Activated T-cell treated with anti-CD3 and anti-CD28 coated beads, Interleukin-2, amount 50 U/mL, for 4 hours (primary cell): Measurements from ENCODE around the gene AAMDC. TPM values are rescaled to one million over a fixed set of nuclear protein-coding genes. Genes with fewer than 3 reads are reported as not detected.
"Not testable (repeated sequence)": the region's sequence is repeated elsewhere in the genome, so short reads cannot be mapped to it uniquely, and the experiment has no call there.

Experiments used
- ATAC-seq, 2 donors: fragments of 200-7000 bp; cut with Tn5 transposase; one replicate each; pipeline ENCODE4 v1.10.0; 2021
- DNase-seq: peaks from one replicate; pipeline ENCODE4 v3.0.0-alpha.2; 2020
- H3K27me3 Mint-ChIP-seq: one replicate; pipeline ENCODE4 v1.8.0; 2021; ENCODE audit warnings: low read depth, mixed read lengths
- H3K36me3 Mint-ChIP-seq: one replicate; pipeline ENCODE4 v1.8.0; 2022; ENCODE audit warnings: mixed read lengths; ENCODE audit not compliant: insufficient read depth
- H3K4me1 Mint-ChIP-seq: one replicate; pipeline ENCODE4 v1.8.0; 2021; ENCODE audit warnings: low read depth, mixed read lengths
- H3K4me3 Mint-ChIP-seq: one replicate; pipeline ENCODE4 v1.8.0; 2021; ENCODE audit warnings: mild to moderate bottlenecking, moderate library complexity, mixed read lengths
- H3K9me3 Mint-ChIP-seq: one replicate; pipeline ENCODE4 v1.8.0; 2021; ENCODE audit warnings: mixed read lengths
- total RNA-seq, 3 donors: library from RNA; stranded (reverse); gene quantifications; one replicate each; pipeline ENCODE4 v1.2.1, GENCODE V29; 2021

The AAMDC gene
- total RNA-seq, 3 donors from 2014 or later = 1.8 to 2.4 (median 2.2) TPM

GRCh38 chr11:77851503-77851902, 30.6 kb downstream of the AAMDC start:
- no peak for DNase-seq
- Mint-ChIP-seq H3K4me1 (no peaks in the 10 kb centered on the region), H3K27me3 (no peaks in the 10 kb centered on the region), H3K9me3 (no peaks in the 10 kb centered on the region), H3K36me3 (peaks cover 36% of the 10 kb centered on the region), H3K4me3 (no peak overlapping the region)
- no peak for ATAC-seq

GRCh38 chr11:77854838-77855237, 33.9 kb downstream of the AAMDC start:
- peaks cover 27% of the 10 kb centered on the region for H3K36me3 Mint-ChIP-seq

GRCh38 chr11:77857906-77858457, 37.0 kb downstream of the AAMDC start:
- not testable (repeated sequence) for H3K4me3 Mint-ChIP-seq, H3K4me1 Mint-ChIP-seq, H3K27me3 Mint-ChIP-seq, ATAC-seq, DNase-seq, H3K9me3 Mint-ChIP-seq
- peaks cover 22% of the 10 kb centered on the region for H3K36me3 Mint-ChIP-seq

More at GRCh38 chr11:77854838-77855237, 33.9 kb downstream of the AAMDC start:
- DNase-seq = no peak
- Mint-ChIP-seq H3K9me3 (peaks cover 3% of the 10 kb centered on the region), H3K27me3 (no peaks in the 10 kb centered on the region), H3K4me1 (no peaks in the 10 kb centered on the region), H3K4me3 (no peak overlapping the region)
- no peak for ATAC-seq

- not testable (repeated sequence) for H3K4me1 Mint-ChIP-seq, DNase-seq, H3K27me3 Mint-ChIP-seq, H3K9me3 Mint-ChIP-seq, ATAC-seq, H3K4me3 Mint-ChIP-seq
- H3K36me3 Mint-ChIP-seq = peaks cover 12% of the 10 kb centered on the region
These were observed 40.5 kb downstream of the AAMDC start for GRCh38 chr11:77861444-77861843.

GRCh38 chr11:77865805-77866204, 44.9 kb downstream of the AAMDC start:
- no peaks in the 10 kb centered on the region for H3K4me1 Mint-ChIP-seq
- ATAC-seq (no peak), DNase-seq (no peak)
- H3K9me3 Mint-ChIP-seq = no peaks in the 10 kb centered on the region
- no peaks in the 10 kb centered on the region for H3K27me3 Mint-ChIP-seq
- peaks cover 21% of the 10 kb centered on the region for H3K36me3 Mint-ChIP-seq
- no peak overlapping the region for H3K4me3 Mint-ChIP-seq

- no peak for ATAC-seq
- Mint-ChIP-seq H3K36me3 (peaks cover 22% of the 10 kb centered on the region), H3K4me1 (no peaks in the 10 kb centered on the region), H3K27me3 (no peaks in the 10 kb centered on the region), H3K4me3 (no peak overlapping the region), H3K9me3 (no peaks in the 10 kb centered on the region)
- no peak for DNase-seq
These were observed 45.4 kb downstream of the AAMDC start for GRCh38 chr11:77866336-77866735.

GRCh38 chr11:77868744-77869143, 47.8 kb downstream of the AAMDC start:
- Mint-ChIP-seq H3K9me3 (no peaks in the 10 kb centered on the region), H3K4me1 (no peaks in the 10 kb centered on the region), H3K4me3 (no peak overlapping the region), H3K36me3 (peaks cover 28% of the 10 kb centered on the region), H3K27me3 (no peaks in the 10 kb centered on the region)
- no peak for DNase-seq
- ATAC-seq = no peak

- H3K4me3 Mint-ChIP-seq = no peak overlapping the region
- no peaks in the 10 kb centered on the region for H3K9me3 Mint-ChIP-seq
- H3K4me1 Mint-ChIP-seq = no peaks in the 10 kb centered on the region
- H3K36me3 Mint-ChIP-seq = peaks cover 31% of the 10 kb centered on the region
- no peaks in the 10 kb centered on the region for H3K27me3 Mint-ChIP-seq
- DNase-seq (no peak), ATAC-seq (no peak)
These were observed 50.9 kb downstream of the AAMDC start for GRCh38 chr11:77871855-77872254.

- DNase-seq (no peak), ATAC-seq (no peak)
- Mint-ChIP-seq H3K27me3 (no peaks in the 10 kb centered on the region), H3K9me3 (no peaks in the 10 kb centered on the region), H3K4me3 (no peak overlapping the region), H3K36me3 (peaks cover 31% of the 10 kb centered on the region), H3K4me1 (no peaks in the 10 kb centered on the region)
These were observed 52.4 kb downstream of the AAMDC start for GRCh38 chr11:77873345-77873744.

- Mint-ChIP-seq H3K36me3 (peaks cover 33% of the 10 kb centered on the region), H3K9me3 (no peaks in the 10 kb centered on the region), H3K4me1 (no peaks in the 10 kb centered on the region)
These were observed 53.3 kb downstream of the AAMDC start for GRCh38 chr11:77874206-77874605.

GRCh38 chr11:77876045-77876444, 55.1 kb downstream of the AAMDC start:
- no peaks in the 10 kb centered on the region for H3K27me3 Mint-ChIP-seq
- no peaks in the 10 kb centered on the region for H3K9me3 Mint-ChIP-seq
- peaks cover 31% of the 10 kb centered on the region for H3K36me3 Mint-ChIP-seq
- H3K4me3 Mint-ChIP-seq = no peak overlapping the region
- no peak for ATAC-seq
- H3K4me1 Mint-ChIP-seq = peaks cover 5% of the 10 kb centered on the region
- no peak for DNase-seq

More at GRCh38 chr11:77874206-77874605, 53.3 kb downstream of the AAMDC start:
- no peaks in the 10 kb centered on the region for H3K27me3 Mint-ChIP-seq
- no peak for ATAC-seq
- no peak for DNase-seq
- no peak overlapping the region for H3K4me3 Mint-ChIP-seq

- peaks cover 28% of the 10 kb centered on the region for H3K36me3 Mint-ChIP-seq
- DNase-seq, ATAC-seq, H3K4me1 Mint-ChIP-seq, H3K4me3 Mint-ChIP-seq, H3K9me3 Mint-ChIP-seq, H3K27me3 Mint-ChIP-seq: not testable (repeated sequence)
These were observed 57.3 kb downstream of the AAMDC start for GRCh38 chr11:77878247-77878646.

- Mint-ChIP-seq H3K36me3 (peaks cover 36% of the 10 kb centered on the region), H3K27me3 (no peaks in the 10 kb centered on the region), H3K9me3 (no peaks in the 10 kb centered on the region), H3K4me3 (no peak overlapping the region), H3K4me1 (peaks cover 5% of the 10 kb centered on the region)
- DNase-seq = no peak
- ATAC-seq = no peak
These were observed 58.3 kb downstream of the AAMDC start for GRCh38 chr11:77879218-77879617.

GRCh38 chr11:77882396-77882795, 61.5 kb downstream of the AAMDC start:
- Mint-ChIP-seq H3K36me3 (peaks cover 34% of the 10 kb centered on the region), H3K4me1 (peaks cover 5% of the 10 kb centered on the region), H3K27me3 (no peaks in the 10 kb centered on the region), H3K9me3 (no peaks in the 10 kb centered on the region), H3K4me3 (no peak overlapping the region)
- DNase-seq (no peak), ATAC-seq (no peak)

- H3K4me1 Mint-ChIP-seq = peaks cover 5% of the 10 kb centered on the region
- H3K9me3 Mint-ChIP-seq = no peaks in the 10 kb centered on the region
- no peak for ATAC-seq
- H3K36me3 Mint-ChIP-seq = peaks cover 35% of the 10 kb centered on the region
- no peaks in the 10 kb centered on the region for H3K27me3 Mint-ChIP-seq
- DNase-seq = no peak
- H3K4me3 Mint-ChIP-seq = no peak overlapping the region
These were observed 62.8 kb downstream of the AAMDC start for GRCh38 chr11:77883775-77884174.
